ENCODE measurements around the gene QARS1. TPM values are rescaled to one million over a fixed set of nuclear protein-coding genes. Genes with fewer than 3 reads are reported as not detected.
A peak's percentile ranks its signal among the peaks of the same experiment; 100 is the strongest.

The QARS1 gene
- polyA plus RNA-seq, 1 of the 3 experiments (the other 2 are of a cell fraction): 311 TPM

DNA sequence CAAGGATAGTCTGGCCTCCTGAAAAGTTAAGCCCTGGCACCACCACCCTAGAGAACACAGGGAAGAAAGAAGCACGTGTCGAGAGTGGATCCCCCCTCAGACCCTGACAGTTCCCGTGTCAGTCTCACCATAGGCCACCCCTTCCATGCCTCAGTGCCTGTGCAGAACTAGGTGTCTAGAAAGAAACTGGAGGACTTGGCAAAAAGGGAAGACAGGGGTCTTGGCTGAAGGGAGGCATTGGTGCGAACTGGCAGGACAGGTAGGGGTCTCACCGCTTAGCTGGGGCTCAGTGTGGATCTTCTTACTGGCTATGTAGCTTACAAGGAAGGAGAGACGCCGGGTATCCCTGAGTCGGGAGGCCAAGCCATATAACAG is 518 bp downstream of the QARS1 start:
- H3K4me1 ChIP-seq (ENCODE audit: control insufficient read depth in 1 of 2, insufficient read depth in 2 of 2, low read depth in 1 of 2, low read length in 1 of 2): peaks cover 6 to 24% of the 10 kb centered on the region in 2 experiments; a peak in 2 of 4 replicates
- TF ChIP-seq RXRA (IDR thresholded peaks at IDR 0.05; ENCODE audit: borderline replicate concordance, low read depth) (no peak), NRF1 (IDR thresholded peaks at IDR 0.05; ENCODE audit: low read depth, low read length) (no peak), GATA2 (CRISPR knock-in tag; IDR thresholded peaks at IDR 0.05) (no peak), FOXJ3 (CRISPR knock-in tag; IDR thresholded peaks at IDR 0.05) (peak; percentile 36; the same call in 1 of the 2 replicates), JUND (IDR thresholded peaks at IDR 0.05) (no peak)
- 4% methylated on average over 8 of the region's 8 CpGs for WGBS (ENCODE audit: low lambda C conversion rate)

DNA sequence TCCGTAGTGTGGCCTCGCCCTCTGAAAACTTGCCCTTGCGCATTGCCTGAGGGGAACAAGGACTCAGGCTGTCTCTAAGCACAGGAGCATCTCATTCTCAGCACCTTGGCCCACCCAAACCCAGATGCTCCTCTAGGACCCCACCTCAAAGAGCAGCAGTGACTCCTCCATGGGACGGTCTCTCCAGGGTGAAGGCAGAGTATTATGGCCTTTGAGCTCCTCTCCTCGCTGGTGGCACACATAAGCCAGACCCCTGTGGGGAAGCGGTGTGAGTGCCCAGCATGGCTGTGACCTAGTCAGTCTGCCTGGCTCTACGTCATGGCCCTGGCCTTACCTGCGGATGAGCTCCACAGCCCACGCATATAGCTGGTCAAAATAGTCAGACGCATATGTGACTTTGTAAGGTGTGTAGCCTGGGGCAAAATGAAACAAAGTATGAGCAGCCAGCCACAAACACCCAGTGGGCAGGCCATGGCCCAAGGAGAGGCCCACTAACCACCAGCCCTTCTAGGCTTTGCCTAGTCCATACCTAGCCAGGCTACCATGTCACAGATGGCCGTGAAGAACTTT is 4.4 kb downstream of the QARS1 start:
- Histone ChIP-seq H3K9ac (no peak overlapping the region), H3K4me1 (ENCODE audit: control insufficient read depth in 1 of 2, insufficient read depth in 2 of 2, low read depth in 1 of 2, low read length in 1 of 2) (peaks cover 6 to 31% of the 10 kb centered on the region in 2 experiments; a peak in 2 of 4 replicates), H3K9me2 (no peaks in the 10 kb centered on the region), H4K20me1 (ENCODE audit: insufficient read depth) (no peaks in the 10 kb centered on the region), H3K36me3 (replicated peaks in 1 of 2; ENCODE audit: control insufficient read depth in 1 of 2, insufficient read depth in 2 of 2, low read length in 1 of 2) (peaks cover 25 to 53% of the 10 kb centered on the region in 2 experiments), H3K79me2 (ENCODE audit: insufficient read depth) (peaks cover 23% of the 10 kb centered on the region), H3K4me3 (ENCODE audit: low read depth in 2 of 2, low read length in 1 of 2) (no peak overlapping the region), H2AFZ (ENCODE audit: low read depth) (no peak overlapping the region), H3K27ac (ENCODE audit: low read depth in 2 of 2, low read length in 1 of 2) (no peak overlapping the region; a peak in 1 of 4 replicates), H3F3A (replicated peaks; ENCODE audit: insufficient read depth) (peaks cover 15% of the 10 kb centered on the region), H3K9me3 (no peaks in the 10 kb centered on the region), H3K27me3 (ENCODE audit: insufficient read depth) (no peaks in the 10 kb centered on the region), H3K4me2 (no peak overlapping the region)
- 99% methylated on average over 10 of the region's 11 CpGs for WGBS (ENCODE audit: low lambda C conversion rate)
- no peak for DNase-seq
- POLR2A ChIA-PET: no interaction called here
- TF ChIP-seq, protein P1, sequence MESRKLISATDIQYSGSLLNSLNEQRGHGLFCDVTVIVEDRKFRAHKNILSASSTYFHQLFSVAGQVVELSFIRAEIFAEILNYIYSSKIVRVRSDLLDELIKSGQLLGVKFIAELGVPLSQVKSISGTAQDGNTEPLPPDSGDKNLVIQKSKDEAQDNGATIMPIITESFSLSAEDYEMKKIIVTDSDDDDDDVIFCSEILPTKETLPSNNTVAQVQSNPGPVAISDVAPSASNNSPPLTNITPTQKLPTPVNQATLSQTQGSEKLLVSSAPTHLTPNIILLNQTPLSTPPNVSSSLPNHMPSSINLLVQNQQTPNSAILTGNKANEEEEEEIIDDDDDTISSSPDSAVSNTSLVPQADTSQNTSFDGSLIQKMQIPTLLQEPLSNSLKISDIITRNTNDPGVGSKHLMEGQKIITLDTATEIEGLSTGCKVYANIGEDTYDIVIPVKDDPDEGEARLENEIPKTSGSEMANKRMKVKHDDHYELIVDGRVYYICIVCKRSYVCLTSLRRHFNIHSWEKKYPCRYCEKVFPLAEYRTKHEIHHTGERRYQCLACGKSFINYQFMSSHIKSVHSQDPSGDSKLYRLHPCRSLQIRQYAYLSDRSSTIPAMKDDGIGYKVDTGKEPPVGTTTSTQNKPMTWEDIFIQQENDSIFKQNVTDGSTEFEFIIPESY (IDR thresholded peaks at IDR 0.05; ENCODE audit: borderline replicate concordance, low read depth): no peak
- TF ChIP-seq RXRA (IDR thresholded peaks at IDR 0.05; ENCODE audit: borderline replicate concordance, low read depth) (no peak), NRF1 (IDR thresholded peaks at IDR 0.05; ENCODE audit: low read depth, low read length) (no peak), FOXM1 (IDR thresholded peaks at IDR 0.05; ENCODE audit: low read depth) (no peak), CHD2 (IDR thresholded peaks at IDR 0.05; ENCODE audit: low read length, partially characterized antibody) (no peak), RAD21 (IDR thresholded peaks at IDR 0.05; ENCODE audit: low read length) (no peak), TEAD4 (IDR thresholded peaks at IDR 0.05; ENCODE audit: borderline replicate concordance, insufficient read depth) (no peak), GABPA (IDR thresholded peaks at IDR 0.05; ENCODE audit: low read depth) (no peak), MEF2A (IDR thresholded peaks at IDR 0.05; ENCODE audit: borderline replicate concordance, low read depth) (no peak), RCOR1 (IDR thresholded peaks at IDR 0.05; ENCODE audit: low read length) (no peak)
- TF ChIP-seq, protein P2, sequence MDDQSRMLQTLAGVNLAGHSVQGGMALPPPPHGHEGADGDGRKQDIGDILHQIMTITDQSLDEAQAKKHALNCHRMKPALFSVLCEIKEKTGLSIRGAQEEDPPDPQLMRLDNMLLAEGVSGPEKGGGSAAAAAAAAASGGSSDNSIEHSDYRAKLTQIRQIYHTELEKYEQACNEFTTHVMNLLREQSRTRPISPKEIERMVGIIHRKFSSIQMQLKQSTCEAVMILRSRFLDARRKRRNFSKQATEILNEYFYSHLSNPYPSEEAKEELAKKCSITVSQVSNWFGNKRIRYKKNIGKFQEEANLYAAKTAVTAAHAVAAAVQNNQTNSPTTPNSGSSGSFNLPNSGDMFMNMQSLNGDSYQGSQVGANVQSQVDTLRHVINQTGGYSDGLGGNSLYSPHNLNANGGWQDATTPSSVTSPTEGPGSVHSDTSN (IDR thresholded peaks at IDR 0.05): no peak
- TF ChIP-seq, protein P3, sequence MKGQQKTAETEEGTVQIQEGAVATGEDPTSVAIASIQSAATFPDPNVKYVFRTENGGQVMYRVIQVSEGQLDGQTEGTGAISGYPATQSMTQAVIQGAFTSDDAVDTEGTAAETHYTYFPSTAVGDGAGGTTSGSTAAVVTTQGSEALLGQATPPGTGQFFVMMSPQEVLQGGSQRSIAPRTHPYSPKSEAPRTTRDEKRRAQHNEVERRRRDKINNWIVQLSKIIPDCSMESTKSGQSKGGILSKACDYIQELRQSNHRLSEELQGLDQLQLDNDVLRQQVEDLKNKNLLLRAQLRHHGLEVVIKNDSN (IDR thresholded peaks at IDR 0.05; ENCODE audit: borderline replicate concordance, low read depth): no peak
- CTCF ChIA-PET: interaction anchor here (1.3 kb wide), 1 partner anchor 71 kb away, joined by 3 read pairs; the partner anchor contains the start of gene KLHDC8B

More for the DNA sequence above, 518 bp downstream of the QARS1 start:
- Histone ChIP-seq H3F3A (replicated peaks; ENCODE audit: insufficient read depth) (no peaks in the 10 kb centered on the region), H2AFZ (ENCODE audit: low read depth) (peak overlapping the region; percentile 79), H3K9me2 (no peaks in the 10 kb centered on the region), H4K20me1 (ENCODE audit: insufficient read depth) (no peaks in the 10 kb centered on the region), H3K9me3 (no peaks in the 10 kb centered on the region), H3K79me2 (ENCODE audit: insufficient read depth) (peaks cover 34% of the 10 kb centered on the region), H3K4me3 (ENCODE audit: low read depth in 2 of 2, low read length in 1 of 2) (peak overlapping the region; percentile 87 to 99), H3K27ac (ENCODE audit: low read depth in 2 of 2, low read length in 1 of 2) (peak overlapping the region; percentile 80 to 93), H3K4me2 (peak overlapping the region; percentile 99), H3K9ac (peak overlapping the region; percentile 96), H3K27me3 (ENCODE audit: insufficient read depth) (no peaks in the 10 kb centered on the region), H3K36me3 (replicated peaks in 1 of 2; ENCODE audit: control insufficient read depth in 1 of 2, insufficient read depth in 2 of 2, low read length in 1 of 2) (peaks cover 17 to 46% of the 10 kb centered on the region in 2 experiments)
- no peak for DNase-seq
- POLR2A ChIA-PET: interaction anchor here (0.5 to 3.0 kb wide), 4 partner anchors 10 to 362 kb away, joined by 3 to 27 read pairs (median 8); partner anchors contain the start of genes QRICH1 and USP19
- CTCF ChIA-PET: interaction anchor here (0.6 to 0.8 kb wide), 2 partner anchors 10 to 345 kb away, joined by 3 to 5 read pairs; partner anchors contain the start of gene QRICH1

All from SK-N-SH (cell line).